H4 (cell line): ENCODE data around the gene EFNA4. TPM values are rescaled to one million over a fixed set of nuclear protein-coding genes. Genes with fewer than 3 reads are reported as not detected.

Source experiments
- DNase-seq: peaks from one replicate; pipeline ENCODE4 v3.0.0-alpha.2; 2015; ENCODE audit warnings: low spot score
- total RNA-seq: library from RNA; depleted of rRNA; stranded (reverse); fragments of >200 nt; shearing (Covaris generic); gene quantifications from 2 replicates; pipeline ENCODE4 v1.2.3, GENCODE V29; 2014

EFNA4 gene
- total RNA-seq, 1 experiment from 2014 or later: 24.4 TPM

- DNase-seq: no peak
Measured at GRCh38 chr1:155033524-155033923, 30.0 kb upstream of the EFNA4 start, which contains the start of the genes DCST1 and DCST2. DCST1 (plus strand) TSS chr1:155033824; CDS start chr1:155034037, 213 bp downstream. DCST2 (minus strand) TSS chr1:155033781; CDS start chr1:155033701, 80 bp downstream.

DNA sequence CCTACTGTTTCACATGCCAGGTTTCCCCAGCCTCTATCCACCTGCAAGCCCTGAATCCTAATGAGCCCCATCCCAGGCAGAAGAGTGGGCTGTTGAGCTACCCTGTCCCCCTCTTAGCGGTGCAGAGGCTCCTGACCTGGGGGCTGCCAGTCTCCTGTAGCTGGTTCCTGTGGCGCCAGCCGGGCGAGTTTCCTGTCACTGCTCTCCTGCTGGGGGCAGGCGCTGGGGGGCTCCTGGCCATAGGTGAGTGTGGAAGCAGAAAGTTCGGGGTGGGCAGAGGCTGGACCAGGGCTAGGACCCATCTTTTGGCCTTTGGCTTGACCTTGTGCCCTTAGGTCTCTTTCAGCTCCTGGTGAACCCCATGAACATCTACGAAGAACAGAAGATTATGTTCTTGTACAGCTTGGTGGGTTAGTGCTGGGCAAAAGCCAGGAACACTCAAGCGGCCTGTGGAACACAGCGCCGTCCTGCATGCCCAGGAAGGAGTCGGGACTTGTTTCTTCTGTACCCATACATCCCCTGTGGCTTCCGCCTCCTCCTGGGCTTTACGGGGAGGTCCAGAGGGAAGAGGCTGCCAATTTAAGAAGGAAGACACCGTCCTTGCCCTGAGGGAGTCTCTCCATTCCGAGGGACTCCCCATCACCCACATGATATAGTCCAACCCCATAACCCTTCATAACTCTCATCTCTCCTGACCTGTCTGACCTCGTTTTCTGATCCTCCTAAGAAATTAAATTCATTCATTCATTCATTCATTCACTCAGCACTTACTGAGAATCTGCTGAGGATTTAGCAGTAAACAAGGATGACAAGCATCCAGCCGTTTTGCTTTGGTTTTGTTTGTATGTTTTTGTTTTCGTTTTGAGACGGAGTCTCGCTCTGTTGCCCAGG, 29.0 kb upstream of the EFNA4 start:
- no peak for DNase-seq

GRCh38 chr1:155035936-155036335, 27.6 kb upstream of the EFNA4 start:
- no peak for DNase-seq

GRCh38 chr1:155037043-155037442, 26.5 kb upstream of the EFNA4 start:
- DNase-seq: no peak

- no peak for DNase-seq
Measured at GRCh38 chr1:155037851-155038441, 25.6 kb upstream of the EFNA4 start.

DNA sequence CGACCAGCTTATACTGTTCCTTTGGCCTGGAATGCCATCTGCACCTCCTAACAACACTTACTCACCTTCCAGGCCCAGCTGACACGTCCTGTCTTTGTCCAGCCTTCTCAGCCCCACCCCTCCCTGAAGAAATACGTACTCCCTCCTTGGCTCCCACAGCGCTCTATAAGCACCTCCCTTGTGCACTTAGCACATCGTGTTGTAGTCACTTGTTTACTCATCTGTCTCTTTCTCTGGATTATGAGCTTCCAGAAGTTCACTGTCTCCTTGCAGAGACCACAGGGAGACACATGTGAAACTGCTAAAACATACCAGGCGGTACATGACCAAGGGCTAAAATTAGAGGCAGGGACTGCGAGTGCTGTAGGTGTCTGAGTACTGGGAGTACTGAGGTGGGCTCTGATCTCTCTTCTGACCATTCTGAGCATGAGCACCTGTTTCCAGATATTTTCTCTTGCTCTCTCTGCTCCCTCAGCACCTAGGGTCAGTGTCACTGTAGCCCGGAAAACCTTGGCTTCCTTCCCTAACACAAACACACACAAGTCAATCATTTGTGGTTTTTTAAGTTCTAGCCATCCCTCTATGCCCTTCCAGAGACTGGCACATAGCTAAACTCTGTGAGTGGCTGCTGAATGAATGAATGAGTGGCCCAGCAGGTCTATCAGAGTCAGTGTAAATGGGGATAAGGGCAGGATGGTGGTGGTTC, 24.8 kb upstream of the EFNA4 start:
- DNase-seq: no peak

- DNase-seq: no peak
Measured at GRCh38 chr1:155039308-155039669, 24.3 kb upstream of the EFNA4 start.

GRCh38 chr1:155040358-155041093, 23.0 kb upstream of the EFNA4 start:
- DNase-seq: no peak

DNA sequence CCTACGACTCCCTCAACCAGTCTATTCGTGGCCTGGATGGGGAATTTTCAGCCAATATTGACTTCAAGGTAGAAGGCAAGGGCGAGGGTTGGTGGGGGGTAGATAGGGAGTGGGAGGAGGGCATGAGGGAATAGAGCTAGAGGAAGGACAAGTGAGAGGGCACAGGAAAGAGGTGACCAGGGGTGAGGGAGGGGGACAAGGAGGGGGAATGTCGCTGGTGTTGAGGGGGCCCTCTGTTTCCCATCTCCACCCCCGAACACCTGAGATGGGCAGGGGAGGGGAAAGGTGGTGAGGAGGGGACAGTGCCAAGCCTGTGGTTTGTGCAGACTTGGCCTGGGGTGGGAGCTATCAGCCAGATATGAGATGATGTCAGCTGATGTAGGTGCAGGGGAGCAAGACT, 20.8 kb upstream of the EFNA4 start:
- DNase-seq: no peak

DNA sequence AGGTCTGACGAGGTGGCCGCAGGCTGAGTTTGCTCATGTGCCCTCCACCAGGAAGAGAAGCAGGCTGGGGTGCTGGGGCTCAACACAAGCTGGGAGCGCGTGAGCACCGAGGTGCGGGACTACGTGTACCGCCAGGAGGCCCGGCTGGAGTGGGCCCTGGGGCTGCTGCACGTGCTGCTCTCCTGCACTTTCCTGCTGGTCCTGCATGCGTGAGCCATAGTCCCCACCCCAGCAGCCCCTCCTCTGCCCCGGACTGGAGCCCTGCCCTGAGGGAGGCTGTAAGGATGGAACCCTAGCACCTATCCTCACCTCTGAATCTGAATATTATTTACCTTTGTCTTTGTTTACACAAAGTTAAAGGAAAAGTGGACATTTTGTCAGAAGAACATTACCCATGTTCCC, 20.2 kb upstream of the EFNA4 start:
- no peak for DNase-seq

GRCh38 chr1:155043793-155044192, 19.7 kb upstream of the EFNA4 start:
- DNase-seq: no peak

DNA sequence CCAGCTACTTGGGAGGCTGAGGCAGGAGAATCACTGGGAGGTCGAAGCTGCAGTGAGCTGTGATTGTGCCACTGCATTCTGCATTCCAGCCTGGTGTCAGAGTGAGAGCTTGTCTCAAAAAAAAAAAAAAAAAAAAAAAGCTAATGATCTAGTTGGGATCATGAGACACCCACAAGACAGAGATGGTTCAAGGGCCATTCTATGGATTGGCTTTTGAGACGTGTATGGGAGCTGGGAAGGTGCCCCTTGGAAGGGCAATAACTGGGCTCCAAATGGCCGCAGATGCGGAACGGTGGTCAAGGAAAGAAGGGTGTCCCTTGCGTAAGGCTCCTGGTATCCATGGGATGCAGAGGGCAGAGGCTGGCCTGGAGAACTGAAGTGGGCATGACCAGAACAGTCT, 19.2 kb upstream of the EFNA4 start:
- DNase-seq: no peak

DNA sequence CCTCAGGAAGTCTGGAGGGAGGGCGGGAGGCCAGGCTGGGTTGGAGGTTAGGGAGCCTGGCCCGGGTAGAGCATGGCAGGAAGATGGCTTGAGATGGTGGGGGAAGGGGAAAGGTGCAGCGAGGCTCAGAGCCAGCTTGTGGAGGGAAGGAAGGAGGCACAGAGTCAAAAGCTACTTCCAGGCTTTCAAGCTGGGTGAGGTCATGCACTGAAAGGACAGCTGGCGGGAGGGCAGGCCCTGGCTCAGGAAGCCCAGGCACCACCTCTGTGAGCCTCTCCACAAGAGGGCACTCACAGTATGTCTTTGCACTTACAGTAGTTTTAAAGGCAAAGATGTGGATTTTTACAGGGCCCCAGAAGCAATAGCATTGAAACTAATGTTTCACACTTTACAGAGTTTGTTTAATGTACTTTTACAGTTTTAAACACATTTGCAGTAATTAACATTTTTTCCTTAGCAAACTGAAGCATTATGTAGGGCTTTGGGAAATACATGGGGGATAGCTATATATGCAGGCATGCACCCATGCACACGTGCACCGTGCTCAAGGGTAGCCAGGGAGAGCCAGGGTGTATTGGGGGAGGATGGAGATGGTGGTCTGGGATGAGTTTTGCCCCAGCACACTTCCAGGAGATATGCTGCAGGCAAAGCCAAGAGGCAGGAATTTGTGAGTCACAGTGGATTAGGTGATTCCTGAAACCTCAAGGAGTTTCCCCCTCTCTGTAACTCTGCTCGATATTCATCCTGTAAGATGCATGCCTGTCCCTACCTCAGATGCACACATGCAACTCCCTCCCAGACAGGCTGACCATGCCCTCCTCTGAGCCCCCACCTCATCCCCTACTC, 18.5 kb upstream of the EFNA4 start:
- peak; percentile 84 for DNase-seq

- no peak for DNase-seq
Measured at GRCh38 chr1:155048449-155049334, 14.8 kb upstream of the EFNA4 start.

GRCh38 chr1:155049651-155050559, 13.6 kb upstream of the EFNA4 start:
- no peak for DNase-seq

GRCh38 chr1:155050560-155051341, 12.8 kb upstream of the EFNA4 start, which contains the start of gene ADAM15:
ADAM15 (plus strand) TSS chr1:155051316; CDS start chr1:155051387, 71 bp downstream.
- DNase-seq: peak; percentile 66

DNA sequence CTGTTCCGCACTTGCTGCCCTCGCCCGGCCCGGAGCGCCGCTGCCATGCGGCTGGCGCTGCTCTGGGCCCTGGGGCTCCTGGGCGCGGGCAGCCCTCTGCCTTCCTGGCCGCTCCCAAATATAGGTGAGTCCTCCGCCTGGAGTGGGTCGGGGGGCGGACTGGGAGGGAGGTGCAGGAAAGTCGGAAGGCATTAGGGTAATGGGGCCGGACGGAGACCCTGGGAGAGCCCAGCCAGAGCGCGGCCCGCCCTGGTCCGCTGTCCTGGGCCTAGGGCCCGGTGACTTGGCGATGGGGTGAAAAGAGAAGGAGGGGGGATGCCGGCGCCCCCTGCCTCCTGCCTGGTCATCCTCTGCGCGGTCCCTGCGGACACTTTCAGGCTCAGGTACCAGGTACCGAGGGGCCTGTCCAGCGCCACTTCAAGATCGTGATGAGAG, 12.2 kb upstream of the EFNA4 start:
- no peak for DNase-seq
